Gastroesophageal sphincter (tissue), 3 donors: Measurements from ENCODE around the gene HLCS.

Experiments
- EP300 ChIP-seq: sonication (generic); formaldehyde crosslinking; IDR thresholded peaks from one replicate; pipeline ENCODE4 v1.6.1; 2017; ENCODE audit warnings: antibody characterized with exemption, mild to moderate bottlenecking
- POLR2A ChIP-seq, 2 donors: fragments of 450-650 bp; IDR thresholded peaks; one replicate each; pipeline ENCODE4 v1.6.1; 2017; ENCODE audit warnings: antibody characterized with exemption in 2 of 2, mild to moderate bottlenecking in 2 of 2, moderate library complexity in 1 of 2
- TF ChIP-seq, protein P1 (sequence below), 4 experiments: fragments of 200-600 bp in 2 of 4; fragments of 450-650 bp in 2 of 4; sonication (generic) in 1 of 4; IDR thresholded peaks; one replicate each; pipeline ENCODE4 v1.5.1; 2017 to 2019; ENCODE audit warnings: antibody characterized with exemption in 4 of 4, mild to moderate bottlenecking in 2 of 4, moderate library complexity in 2 of 4

DNA sequence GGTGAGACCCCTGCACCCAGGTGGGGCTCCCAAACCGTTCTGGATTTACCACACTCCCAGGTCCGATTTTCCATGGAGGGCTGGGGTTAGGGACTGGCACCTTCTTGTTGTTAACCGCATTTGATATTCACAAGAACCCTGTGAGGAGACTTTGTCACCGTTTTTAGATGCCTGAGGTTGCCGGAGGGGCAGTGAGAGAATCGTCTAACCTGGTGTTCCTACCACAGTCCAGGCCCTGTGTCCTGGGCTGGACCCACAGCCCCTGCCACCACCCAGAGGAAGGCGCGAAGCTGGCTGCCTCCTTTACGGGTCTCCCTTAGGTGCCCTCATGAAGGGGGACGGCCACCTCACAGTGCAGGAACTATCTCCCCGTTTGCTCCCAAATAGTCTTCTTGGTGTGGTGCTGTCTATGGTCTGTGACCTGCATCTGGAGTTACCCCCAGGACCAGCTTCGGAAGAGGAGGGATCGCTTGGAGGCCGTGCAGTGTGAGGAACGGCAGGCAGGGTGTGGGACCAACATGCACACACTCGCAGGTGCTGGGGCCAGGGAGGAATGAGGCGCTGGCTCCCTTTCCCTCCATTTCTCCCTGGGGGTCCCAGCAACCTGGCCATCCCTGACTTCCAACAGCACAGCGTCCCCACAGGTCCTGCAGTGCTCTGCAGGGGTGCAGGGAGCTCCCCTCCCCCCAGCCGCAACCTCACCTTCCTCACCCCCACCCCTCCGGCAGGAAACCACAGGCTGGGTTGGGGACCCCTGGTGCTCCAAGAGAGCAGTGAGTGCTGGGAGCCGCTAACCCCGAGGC is 260.6 kb downstream of the HLCS start:
- TF ChIP-seq, protein P1, sequence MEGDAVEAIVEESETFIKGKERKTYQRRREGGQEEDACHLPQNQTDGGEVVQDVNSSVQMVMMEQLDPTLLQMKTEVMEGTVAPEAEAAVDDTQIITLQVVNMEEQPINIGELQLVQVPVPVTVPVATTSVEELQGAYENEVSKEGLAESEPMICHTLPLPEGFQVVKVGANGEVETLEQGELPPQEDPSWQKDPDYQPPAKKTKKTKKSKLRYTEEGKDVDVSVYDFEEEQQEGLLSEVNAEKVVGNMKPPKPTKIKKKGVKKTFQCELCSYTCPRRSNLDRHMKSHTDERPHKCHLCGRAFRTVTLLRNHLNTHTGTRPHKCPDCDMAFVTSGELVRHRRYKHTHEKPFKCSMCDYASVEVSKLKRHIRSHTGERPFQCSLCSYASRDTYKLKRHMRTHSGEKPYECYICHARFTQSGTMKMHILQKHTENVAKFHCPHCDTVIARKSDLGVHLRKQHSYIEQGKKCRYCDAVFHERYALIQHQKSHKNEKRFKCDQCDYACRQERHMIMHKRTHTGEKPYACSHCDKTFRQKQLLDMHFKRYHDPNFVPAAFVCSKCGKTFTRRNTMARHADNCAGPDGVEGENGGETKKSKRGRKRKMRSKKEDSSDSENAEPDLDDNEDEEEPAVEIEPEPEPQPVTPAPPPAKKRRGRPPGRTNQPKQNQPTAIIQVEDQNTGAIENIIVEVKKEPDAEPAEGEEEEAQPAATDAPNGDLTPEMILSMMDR (IDR thresholded peaks at IDR 0.05): no peak
- TF ChIP-seq EP300: no peak
- no peak for TF ChIP-seq POLR2A (IDR thresholded peaks at IDR 0.05)
